Upper lobe of left lung (tissue), 4 donors: ENCODE data around the gene FAM227A.

Source experiments
- EP300 ChIP-seq, 4 donors: sonication (generic); formaldehyde crosslinking; IDR thresholded peaks; one replicate each; pipeline ENCODE4 v1.5.1; 2017; ENCODE audit warnings: antibody characterized with exemption in 4 of 4, control low read depth in 2 of 4
- TF ChIP-seq, protein P1 (sequence below), 6 experiments: fragments of 450-650 bp in 4 of 6; fragments of 200-600 bp in 2 of 6; sonication (generic) in 2 of 6; IDR thresholded peaks; one replicate each; pipeline ENCODE4 v1.5.1; 2016 to 2019; ENCODE audit warnings: antibody characterized with exemption in 6 of 6

GRCh38 chr22:38674888-38675287 is 18.7 kb upstream of the FAM227A start:
- no peak for TF ChIP-seq EP300 (IDR thresholded peaks at IDR 0.05)
- TF ChIP-seq, protein P1, sequence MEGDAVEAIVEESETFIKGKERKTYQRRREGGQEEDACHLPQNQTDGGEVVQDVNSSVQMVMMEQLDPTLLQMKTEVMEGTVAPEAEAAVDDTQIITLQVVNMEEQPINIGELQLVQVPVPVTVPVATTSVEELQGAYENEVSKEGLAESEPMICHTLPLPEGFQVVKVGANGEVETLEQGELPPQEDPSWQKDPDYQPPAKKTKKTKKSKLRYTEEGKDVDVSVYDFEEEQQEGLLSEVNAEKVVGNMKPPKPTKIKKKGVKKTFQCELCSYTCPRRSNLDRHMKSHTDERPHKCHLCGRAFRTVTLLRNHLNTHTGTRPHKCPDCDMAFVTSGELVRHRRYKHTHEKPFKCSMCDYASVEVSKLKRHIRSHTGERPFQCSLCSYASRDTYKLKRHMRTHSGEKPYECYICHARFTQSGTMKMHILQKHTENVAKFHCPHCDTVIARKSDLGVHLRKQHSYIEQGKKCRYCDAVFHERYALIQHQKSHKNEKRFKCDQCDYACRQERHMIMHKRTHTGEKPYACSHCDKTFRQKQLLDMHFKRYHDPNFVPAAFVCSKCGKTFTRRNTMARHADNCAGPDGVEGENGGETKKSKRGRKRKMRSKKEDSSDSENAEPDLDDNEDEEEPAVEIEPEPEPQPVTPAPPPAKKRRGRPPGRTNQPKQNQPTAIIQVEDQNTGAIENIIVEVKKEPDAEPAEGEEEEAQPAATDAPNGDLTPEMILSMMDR (IDR thresholded peaks at IDR 0.05) = no peak
